Measurements from ENCODE around the gene ITIH3.

DNA sequence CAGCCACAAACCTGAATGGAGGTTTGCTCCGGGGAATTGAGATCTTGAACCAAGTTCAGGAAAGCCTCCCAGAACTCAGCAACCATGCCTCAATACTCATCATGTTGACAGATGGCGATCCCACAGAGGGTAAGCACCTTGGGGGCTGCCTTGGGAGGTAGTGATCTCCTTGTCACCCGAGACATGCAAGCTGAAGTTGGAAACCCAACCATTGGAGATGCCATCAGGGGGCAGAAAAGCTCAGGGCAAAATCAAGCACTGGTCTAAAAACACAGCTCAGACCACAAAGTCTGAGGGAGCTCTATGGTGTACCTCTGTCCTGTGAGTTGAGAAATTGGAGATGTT is 11.4 kb upstream of the ITIH3 start:
- TF ChIP-seq, protein P1, sequence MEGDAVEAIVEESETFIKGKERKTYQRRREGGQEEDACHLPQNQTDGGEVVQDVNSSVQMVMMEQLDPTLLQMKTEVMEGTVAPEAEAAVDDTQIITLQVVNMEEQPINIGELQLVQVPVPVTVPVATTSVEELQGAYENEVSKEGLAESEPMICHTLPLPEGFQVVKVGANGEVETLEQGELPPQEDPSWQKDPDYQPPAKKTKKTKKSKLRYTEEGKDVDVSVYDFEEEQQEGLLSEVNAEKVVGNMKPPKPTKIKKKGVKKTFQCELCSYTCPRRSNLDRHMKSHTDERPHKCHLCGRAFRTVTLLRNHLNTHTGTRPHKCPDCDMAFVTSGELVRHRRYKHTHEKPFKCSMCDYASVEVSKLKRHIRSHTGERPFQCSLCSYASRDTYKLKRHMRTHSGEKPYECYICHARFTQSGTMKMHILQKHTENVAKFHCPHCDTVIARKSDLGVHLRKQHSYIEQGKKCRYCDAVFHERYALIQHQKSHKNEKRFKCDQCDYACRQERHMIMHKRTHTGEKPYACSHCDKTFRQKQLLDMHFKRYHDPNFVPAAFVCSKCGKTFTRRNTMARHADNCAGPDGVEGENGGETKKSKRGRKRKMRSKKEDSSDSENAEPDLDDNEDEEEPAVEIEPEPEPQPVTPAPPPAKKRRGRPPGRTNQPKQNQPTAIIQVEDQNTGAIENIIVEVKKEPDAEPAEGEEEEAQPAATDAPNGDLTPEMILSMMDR (IDR thresholded peaks at IDR 0.05): peak in 1 of 3 experiments; percentile 11
- no peak for TF ChIP-seq POLR2AphosphoS5 (IDR thresholded peaks at IDR 0.05)

All from esophagus muscularis mucosa (tissue), 3 donors.